ENCODE measurements around the gene ZFP1.

DNA sequence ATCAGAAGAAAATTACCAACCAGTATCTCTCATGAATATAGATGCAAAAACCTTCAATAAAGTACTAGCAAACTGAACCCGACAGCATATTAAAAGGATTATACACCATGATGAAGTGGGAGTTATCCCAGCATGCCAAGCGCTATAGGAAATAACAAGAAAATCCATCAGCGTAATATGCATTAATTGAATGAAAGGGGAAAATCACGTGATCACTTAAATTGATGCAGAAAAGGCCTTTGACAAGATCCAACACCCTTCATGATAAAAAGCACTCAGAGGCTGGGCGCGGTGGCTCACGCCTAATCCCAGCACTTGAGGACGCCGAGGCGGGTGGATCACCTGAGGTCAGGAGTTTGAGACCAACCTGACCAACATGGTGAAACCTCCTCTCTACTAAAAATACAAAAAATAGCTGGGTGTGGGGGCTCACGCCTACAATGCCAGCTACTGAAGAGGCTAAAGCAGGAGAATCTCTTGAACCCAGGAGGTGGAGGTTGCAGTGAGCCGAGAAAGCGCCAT is 53.8 kb downstream of the ZFP1 start:
- TF ChIP-seq POLR2A (IDR thresholded peaks at IDR 0.05; ENCODE audit: low read depth, low read length) (no peak), POLR2AphosphoS5 (IDR thresholded peaks at IDR 0.05; ENCODE audit: low read depth, low read length) (no peak), TAF1 (IDR thresholded peaks at IDR 0.05; ENCODE audit: borderline replicate concordance, low read depth, low read length) (no peak)
